GM18505 (cell line): ENCODE data around the gene AIFM2.

ENCODE experiments used
- ATAC-seq: cut with Tn5 transposase; IDR thresholded peaks from one replicate; pipeline ENCODE4 v1.9.1; 2021; ENCODE audit not compliant: unreplicated experiment
- POLR2A ChIP-seq: IDR thresholded peaks from 4 replicates; pipeline ENCODE4 v1.6.1; 2011; ENCODE audit warnings: borderline replicate concordance; ENCODE audit not compliant: insufficient read depth, insufficient read length; ENCODE audit errors: extremely low read depth

The AIFM2 gene

GRCh38 chr10:70064486-70064885, 68.1 kb downstream of the AIFM2 start:
- TF ChIP-seq POLR2A, result no peak
- no peak for ATAC-seq

GRCh38 chr10:70063418-70064098, 69.1 kb downstream of the AIFM2 start:
- no peak for ATAC-seq
- no peak for TF ChIP-seq POLR2A
